GM21367 (cell line): ENCODE measurements around the gene CXCL9.
A peak's percentile ranks its signal among the peaks of the same experiment; 100 is the strongest.
"Not testable (repeated sequence)": the region's sequence is repeated elsewhere in the genome, so short reads cannot be mapped to it uniquely, and the experiment has no call there.

ENCODE experiments used
- ATAC-seq: cut with Tn5 transposase; IDR thresholded peaks from one replicate; pipeline ENCODE4 v1.9.1; 2021; ENCODE audit not compliant: unreplicated experiment

CXCL9 gene

DNA sequence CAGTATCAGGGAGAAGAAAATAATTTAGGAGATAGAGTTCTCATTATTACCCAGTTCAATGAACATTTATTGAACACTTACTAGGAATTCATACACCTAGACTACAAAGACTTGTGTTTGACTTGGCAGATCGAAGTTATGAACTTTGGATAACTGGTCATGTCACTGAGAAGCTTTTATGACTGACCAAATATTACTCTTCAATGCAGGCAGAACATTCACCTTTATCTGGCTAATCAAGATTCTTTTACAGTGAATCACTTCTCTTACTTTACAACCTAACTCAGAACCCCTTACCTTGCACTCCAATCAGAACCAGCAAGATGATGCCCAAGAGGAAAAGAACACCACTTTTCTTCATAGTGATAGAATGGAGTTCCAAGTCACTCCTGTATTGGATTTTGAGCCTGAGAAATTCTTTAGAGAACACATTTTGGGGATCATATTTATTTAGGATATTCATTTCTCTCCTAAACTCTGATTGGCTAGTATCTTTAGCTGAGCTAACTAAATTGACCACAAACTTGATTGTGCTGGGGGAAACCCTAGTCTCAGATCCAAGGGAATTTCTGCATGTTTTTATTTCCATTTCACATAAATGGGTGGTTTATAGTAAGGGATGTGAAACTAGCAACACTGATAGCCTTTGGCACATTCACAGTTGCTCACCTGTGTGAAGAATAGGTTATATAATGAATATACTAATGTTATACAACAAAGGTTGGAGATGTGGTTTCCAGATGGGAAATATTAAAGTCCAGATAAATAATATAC, at the start of gene CXCL9:
Gene CXCL9, minus strand, starts transcription at position 421 of the 774 bp plus-strand sequence. Its CDS starts 60 bp downstream, at position 361.
- ATAC-seq = no peak

DNA sequence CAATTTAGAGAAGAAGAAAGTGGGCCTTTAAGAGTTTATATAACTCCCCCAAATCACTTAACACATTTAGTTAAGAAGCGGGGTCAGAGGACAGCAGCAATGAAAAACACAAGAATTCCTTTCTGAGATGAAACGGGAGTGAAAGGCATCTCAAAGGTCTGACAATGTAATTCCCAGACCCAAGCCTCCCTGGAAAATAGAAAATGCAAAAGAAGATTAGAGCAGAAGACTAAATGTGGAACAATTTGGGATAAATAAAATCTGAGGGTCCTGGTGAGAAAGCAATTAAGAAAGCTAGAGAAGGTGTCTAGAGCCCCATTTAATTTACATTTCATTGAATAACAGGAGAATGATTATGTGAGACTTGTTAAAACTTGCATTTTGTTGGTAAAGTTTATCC, 48.1 kb upstream of the CXCL9 start:
- no peak for ATAC-seq

DNA sequence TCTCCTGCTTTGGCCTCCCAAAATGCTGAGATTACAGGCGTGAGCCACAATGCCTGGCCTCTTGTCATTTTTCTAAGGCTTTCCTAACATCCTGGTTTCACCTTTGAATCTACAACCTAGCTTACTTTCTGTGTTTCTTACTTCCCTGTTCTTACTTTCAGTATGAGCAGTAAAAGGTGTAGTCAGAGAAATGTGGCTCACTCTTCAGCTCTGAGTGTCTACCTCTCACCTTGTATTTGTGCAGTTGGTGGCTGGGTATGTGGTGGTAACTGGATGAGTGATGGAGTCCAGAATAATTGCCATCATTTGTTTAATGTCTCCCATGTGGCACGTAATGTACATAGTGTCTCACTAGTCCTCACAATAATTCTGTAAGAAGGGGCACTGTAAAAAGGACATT, 47.7 kb upstream of the CXCL9 start:
- peak; percentile 98 for ATAC-seq

DNA sequence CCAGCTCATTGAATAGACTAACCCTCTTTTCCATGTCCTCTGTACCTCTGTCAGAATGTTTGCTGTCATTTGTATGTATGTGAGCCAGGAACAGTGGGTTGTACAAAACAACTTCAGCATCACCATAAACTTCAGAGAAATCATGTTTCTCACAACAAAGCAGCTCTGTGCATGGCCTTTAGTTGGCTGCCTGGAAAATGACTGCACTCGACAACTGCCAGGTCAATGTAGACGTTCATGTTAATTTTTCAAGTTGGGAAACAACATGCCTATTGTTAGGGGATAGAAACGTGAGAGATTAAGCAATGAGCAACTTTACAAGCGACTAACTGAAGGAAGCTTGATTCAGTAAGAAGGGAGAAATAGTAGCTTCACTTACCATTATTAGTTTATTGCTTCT, 46.4 kb upstream of the CXCL9 start:
- no peak for ATAC-seq

DNA sequence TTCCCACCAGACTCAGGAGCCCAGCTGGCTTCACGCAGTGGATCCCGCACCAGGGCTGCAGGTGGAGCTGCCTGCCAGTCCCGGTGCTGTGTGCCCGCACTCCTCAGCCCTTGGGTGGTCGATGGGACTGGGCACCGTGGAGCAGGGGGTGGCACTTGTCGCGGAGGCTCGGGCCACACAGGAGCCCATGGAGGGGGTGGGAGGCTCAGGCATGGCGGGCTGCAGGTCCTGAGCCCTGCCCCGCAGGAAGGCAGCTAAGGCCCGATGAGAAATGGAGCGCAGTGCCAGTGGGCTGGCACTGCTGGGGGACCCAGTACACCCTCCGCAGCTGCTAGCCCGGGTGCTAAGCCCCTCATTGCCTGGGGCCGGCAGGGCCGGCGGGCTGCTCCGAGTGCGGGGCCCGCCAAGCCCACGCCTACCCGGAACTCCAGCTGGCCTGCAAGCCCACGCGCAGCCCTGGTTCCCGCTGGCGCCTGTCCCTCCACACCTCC, 43.3 kb upstream of the CXCL9 start:
- not testable (repeated sequence) for ATAC-seq

DNA sequence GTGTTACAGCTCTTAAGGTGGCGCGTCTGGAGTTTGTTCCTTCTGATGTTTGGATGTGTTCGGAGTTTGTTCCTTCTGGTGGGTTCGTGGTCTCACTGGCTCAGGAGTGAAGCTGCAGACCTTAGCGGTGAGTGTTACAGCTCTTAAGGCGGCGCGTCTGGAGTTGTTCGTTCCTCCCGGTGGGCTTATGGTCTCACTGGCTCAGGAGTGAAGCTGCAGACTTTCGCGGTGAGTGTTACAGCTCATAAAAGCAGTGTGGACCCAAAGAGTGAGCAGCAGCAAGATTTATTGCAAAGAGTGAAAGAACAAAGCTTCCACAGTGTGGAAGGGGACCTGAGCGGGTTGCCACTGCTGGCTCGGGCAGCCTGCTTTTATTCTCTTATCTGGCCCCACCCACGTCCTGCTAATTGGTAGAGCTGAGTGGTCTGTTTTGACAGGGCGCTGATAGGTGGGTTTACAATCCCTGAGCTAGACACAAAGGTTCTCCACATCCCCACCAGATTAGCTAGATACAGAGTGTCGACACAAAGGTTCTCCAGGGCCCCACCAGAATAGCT, 42.6 kb upstream of the CXCL9 start:
- ATAC-seq = not testable (repeated sequence)

DNA sequence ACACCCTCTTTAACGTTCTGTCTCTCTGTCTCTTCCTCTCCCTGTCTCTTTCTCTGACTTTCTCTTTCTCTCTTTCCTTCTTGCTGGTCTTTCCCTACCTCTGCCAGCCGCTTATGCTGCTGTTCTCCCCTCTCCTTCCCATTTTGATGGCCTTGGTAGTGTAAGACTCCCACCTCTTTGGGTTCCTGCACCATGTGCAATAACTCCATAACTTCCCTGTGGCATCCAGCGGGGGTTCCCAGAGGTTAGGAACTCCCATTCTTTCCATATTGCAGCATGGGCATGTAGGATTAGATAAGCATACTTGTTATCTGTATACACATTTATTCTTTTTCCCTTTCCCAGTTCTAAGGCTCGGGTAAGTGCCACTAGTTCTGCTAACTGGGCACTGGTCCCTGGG, 37.4 kb upstream of the CXCL9 start:
- not testable (repeated sequence) for ATAC-seq

DNA sequence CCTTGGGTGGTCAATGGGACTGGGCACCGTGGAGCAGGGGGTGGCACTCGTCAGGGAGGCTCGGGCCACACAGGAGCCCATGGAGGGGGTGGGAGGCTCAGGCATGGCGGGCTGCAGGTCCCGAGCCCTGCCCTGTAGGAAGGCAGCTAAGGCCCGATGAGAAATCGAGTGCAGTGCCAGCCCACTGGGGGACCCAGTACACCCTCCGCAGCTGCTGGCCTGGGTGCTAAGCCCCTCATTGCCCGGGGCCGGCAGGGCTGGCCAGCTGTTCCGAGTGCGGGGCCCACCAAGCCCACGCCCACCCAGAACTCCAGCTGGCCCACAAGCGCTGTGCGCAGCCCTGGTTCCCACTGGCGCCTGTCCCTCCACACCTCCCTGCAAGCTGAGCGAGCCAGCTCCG, 36.0 kb upstream of the CXCL9 start:
- not testable (repeated sequence) for ATAC-seq

DNA sequence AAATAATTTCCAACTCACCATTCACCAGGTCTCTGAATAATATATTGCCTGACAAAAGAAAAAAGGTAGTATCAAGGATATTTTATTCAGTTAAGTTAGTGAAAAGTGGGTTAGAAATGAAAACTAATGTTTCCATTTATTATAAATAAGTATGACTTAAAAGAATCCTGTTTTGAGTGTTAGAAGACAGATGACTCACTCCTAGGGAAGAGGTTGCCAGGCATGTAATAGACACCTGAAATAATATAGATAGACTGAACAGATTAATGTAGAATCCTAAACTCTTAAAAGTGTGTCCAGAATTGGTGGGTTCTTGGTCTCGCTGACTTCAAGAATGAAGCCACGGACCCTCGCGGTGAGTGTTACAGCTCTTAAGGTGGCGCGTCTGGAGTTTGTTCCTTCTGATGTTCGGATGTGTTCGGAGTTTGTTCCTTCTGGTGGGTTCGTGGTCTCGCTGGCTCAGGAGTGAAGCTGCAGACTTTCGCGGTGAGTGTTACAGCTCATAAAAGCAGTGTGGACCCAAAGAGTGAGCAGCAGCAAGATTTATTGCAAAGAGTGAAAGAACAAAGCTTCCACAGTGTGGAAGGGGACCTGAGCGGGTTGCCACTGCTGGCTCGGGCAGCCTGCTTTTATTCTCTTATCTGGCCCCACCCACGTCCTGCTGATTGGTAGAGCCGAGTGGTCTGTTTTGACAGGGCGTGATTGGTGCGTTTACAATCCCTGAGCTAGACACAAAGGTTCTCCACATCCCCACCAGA, 35.1 kb upstream of the CXCL9 start:
- ATAC-seq = not testable (repeated sequence)

DNA sequence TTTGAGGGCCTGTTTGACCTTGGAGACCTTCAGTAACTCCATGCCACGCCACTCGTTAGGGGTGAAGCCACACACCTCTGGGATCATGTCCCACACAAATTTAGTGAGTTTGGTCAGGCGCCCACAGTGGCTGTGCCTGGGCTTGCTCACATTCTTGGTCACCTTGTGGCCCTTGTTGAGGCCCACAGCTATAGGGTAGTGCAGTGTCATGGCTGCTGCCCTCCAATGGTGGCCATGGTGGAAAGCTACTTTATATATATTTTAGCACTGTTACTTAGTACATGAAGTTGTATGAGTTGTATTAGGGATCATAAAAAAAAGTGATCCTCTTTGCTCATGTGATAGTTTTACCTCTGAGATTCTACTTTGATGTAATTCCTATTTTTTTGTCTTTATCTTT, 29.5 kb upstream of the CXCL9 start:
- ATAC-seq = no peak

DNA sequence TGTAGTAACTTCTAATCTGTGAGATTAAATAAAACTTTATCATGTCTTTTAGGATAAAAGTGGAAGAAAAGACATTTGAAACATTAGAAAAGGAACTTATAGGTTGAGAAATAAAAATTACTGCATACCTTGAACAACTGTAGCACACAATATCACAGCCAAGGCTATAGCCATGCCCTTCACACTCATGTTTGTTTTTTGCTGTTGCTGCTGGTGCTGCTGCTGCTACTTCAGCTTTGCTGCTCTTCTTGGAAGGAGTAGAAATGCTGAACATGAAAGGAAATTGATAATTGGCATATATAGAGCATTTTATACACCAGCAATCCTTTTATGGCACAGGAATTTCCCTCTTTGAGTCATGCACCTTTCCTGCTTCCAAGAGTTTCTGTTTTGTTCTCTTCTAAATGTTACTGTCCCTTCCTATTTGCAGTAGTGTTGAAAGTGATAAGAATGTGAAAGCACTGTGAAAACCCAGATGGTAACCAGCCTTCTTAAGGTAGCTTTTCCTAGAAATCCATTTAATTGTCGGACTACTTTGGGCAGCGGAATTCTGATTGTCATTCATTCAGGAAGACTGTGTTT, 28.6 kb upstream of the CXCL9 start, which contains the start of gene CXCL11:
Gene CXCL11, minus strand, starts transcription at position 272 of the 582 bp plus-strand sequence. Its CDS starts 83 bp downstream, at position 189.
- no peak for ATAC-seq

DNA sequence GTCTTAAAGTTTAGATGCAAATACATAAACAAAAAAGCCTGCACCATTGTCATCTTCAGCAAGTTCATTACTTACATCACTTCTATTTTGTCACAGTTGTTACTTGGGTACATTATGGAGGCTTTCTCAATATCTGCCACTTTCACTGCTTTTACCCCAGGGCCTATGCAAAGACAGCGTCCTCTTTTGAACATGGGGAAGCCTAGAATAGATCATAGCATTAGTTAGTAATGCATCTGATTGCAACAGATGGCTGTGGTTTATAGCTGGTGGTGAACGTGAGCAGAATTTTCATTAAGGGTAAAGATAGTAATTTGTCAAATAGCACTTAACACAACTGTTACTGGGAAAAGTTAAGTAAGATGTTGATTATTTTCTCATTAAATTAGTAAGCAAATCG, 27.8 kb upstream of the CXCL9 start:
- no peak for ATAC-seq

DNA sequence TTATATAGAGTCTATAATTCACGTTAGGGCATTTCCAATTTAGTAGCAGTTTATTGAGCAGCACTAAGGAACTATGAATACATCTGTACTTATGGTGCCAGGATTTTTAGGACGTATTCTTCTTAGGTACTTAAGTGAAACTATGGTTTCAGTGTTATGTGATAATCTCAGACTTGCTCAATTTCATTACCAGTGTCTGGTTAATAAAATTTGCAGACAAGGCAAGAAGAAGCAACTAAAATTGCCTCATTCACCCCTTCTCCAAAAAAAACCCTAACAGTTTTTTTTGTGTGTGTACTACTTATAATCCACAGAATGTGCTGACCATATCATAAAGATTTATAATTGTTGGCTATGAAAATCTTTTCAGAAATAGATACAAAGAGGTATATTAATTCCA, 22.0 kb upstream of the CXCL9 start:
- ATAC-seq = no peak

DNA sequence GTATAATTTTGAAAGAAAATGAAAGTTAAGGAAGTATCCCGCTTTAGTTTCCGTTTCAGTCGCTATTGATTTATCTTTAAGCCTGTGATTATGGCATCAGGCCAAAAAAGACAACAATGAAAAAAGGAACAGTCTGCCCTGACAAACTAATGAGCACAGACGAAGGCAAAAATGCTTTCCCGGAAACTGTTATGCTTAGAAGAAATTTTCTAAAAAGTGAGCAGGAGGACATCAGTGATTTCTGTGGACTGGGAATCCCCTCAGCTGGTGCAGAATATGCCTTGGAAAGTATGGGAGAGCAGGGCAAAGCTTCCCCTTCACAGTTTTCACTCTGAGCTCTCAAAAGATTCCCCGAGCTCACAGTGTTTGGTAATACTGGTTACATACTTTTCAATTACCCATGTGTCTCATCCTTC, 21.0 kb upstream of the CXCL9 start:
- ATAC-seq = no peak

DNA sequence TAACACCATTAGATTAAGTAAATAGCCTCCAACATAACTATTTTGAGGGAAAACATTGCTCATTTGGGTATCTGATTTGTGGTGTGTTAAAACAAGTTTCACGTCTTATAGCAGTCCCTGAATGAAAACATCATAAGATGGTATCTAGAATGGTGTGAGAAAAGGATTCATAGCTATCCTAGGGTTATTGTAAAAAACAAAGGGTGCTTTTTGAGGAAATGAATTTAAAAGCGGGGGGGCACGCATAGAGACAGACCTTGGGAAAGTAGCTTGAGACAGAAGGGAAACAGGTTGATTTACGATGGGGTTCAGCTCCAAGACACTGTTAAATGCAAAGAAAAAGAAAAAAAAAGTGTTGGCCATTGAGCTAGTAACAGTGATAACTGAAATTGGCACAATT, 16.8 kb upstream of the CXCL9 start:
- ATAC-seq = no peak

DNA sequence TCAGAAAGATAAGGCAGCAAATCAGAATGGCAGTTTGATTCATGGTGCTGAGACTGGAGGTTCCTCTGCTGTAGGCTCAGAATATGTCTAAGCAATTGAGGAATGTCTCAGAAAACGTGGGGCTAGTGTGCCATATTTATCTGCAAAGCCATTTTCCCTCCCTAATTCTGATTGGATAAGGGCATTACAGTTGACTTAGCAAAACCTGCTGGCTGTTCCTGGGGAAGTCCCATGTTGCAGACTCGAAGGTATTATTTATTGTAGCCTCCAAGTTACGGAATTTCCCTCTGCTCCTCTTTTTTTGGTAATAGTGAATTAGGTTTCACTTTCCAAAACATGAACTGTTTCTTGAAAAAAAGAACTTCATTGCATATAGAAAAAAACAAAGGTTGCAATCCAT, 16.1 kb upstream of the CXCL9 start, which contains the start of gene CXCL10:
Gene CXCL10, minus strand, starts transcription at position 109 of the 400 bp plus-strand sequence. Its CDS starts 66 bp downstream, at position 43.
- ATAC-seq = no peak

DNA sequence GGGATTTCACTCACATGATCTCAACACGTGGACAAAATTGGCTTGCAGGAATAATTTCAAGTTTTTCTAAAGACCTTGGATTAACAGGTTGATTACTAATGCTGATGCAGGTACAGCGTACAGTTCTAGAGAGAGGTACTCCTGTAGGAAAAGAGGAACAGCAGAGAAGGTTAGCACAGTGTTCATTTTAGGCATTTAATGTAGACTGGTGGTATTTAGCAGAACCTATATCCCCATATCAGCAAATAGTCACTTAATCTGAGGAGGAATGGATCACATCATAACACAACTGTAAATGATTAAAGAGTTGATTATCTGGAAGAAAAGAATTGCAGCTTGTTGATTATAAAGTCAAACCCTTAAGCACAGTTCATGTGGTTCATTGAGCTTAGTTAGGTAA, 15.4 kb upstream of the CXCL9 start:
- ATAC-seq = no peak

DNA sequence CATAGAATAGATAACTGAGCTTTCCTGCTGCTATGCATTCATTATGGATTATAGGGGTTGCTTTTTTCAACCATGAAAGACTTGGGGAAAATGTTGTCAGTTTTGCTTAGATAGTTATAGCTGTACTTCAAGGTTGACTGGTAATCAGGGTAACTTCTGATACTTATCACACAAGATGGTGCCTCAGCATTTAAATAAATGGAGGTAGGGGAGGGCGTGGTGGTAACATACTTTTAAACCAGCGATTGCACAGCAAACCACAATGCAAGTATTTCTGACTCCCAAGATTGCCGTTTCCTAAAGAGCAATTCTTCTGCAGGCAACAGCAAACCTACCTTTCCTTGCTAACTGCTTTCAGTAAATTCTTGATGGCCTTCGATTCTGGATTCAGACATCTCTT, 14.7 kb upstream of the CXCL9 start:
- ATAC-seq = no peak

DNA sequence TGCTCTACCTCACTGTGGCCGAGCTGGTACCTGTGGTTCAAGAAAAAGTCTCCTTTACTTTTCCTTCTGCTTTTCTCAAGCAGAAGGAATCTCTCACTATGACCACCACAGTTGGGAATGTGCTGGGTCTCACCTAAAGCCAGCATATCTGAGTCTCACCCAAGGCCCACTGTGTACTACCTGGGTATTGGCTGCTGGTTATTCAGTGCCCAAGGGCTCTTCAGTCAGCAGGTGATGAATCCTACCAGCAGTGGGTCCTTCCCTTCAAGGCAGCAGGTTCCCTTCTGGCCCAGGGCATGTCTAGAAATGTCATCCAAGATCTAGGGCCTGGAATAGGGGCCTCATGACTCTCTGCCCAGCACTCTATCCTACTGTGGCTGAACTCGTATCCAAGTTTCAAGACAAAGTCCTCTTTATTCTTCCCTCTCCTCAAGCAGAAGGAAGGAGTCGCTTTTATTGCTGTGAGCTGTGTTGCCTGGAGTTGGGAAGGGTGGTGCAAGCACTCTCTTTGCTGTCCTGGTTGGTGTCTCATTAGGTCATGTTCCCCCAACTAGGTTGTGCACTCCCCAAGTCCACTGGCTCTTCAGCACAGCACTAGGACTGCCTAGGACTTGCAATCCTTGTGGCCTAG, 9.9 kb upstream of the CXCL9 start:
- no peak for ATAC-seq

DNA sequence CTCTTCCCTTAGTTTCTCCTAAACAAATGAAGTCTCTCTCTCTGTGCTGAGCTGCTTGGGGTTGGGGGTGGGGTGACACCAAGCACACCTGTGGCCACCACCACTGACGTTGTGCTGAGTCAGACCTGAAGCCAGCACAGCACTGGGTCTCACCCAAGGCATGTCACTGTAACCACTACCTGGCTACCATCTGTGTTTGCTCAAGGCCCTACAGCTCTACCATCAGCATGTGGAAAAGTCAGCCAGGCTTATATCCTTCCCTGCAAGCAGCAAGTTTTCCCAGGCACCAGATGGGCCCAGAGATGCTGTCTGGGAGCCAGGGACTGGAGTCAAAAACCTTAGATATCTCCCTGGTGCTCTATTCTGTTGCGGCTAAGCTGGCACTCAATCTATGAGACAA, 9.1 kb upstream of the CXCL9 start:
- ATAC-seq = peak; percentile 66

DNA sequence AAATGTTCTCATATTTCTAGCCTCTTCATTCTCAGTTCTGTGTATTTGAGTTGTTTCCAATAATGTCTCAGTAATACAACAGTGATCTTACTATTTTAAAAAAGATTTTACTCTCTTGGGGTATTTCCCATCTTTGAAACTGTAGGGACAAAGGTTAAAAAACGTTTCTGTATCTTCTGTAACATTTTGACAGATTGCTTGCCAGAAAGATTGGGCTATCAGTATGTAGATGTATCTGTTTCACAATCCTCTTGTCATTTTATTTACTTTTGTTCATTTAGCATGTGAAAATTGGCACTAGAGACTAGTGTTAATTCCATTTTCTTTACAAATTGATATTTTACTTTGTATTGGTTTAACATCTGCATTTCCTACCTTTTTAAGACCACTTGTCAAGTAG, 6.2 kb upstream of the CXCL9 start:
- no peak for ATAC-seq
